ENCODE measurements around the gene EMILIN2.
"Not testable (repeated sequence)": the region's sequence is repeated elsewhere in the genome, so short reads cannot be mapped to it uniquely, and the experiment has no call there.

EMILIN2 gene

DNA sequence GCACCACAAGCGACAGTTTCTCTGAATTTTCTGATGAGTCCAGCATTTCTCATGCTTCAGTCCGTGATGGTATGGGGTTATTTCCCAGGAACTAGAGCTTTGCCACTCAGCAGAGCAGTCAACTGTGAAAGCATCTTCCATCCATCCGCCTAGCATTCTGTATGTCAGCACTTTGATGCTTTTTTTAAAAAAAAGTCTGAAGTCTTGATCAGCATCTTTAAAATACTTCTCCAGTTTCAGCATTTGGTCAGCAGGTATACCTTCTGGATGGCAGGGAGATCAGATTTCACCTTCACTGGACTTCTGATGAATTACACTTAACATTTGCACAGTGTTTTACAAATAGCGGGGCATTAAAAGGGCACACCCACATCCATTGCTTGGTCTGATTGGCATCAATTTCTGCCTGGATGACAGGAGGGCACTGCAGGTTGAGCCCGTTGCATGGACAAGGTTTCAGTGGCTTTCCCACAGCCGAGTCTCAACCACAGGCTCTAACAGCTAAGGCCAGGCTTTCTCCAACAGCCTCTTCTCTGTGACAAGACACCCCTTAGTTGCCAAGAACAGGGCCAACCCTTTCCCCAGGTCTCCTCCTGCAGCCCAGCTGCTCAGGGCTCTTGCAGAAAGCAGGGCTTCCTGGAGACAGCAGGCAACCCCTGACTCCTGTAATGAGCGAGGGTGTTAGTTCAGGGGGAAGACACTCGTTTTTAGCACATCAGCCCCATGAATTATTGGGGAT, 54.0 kb downstream of the EMILIN2 start:
- DNase-seq (ENCODE audit: low spot score): no peak

DNA sequence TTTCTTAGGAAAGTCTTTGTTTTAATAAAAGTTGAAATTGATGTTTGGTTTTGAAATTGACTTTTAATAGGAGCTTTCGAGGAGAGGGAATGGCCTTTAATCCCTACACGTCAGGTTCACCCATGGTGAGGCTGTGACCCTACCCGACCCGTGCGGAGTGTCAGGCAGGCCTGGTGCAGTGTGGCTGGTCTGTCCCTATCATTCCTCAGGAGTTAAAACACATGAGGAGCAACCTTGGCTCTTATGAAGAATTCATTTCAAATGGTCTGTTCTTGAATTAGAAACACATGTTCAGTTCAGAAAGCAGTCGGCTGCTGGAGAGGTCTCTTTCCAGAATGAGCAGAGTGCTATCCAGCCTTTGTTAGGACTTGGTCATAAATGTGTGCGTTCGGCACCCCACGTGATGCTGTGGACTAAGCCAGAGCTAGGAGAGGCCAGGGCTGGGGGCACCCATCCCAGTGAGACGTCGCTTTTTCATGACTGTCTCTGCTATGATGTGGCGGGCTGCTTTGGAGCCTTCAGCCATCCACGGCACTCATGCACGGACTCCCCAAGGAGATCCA, 54.7 kb downstream of the EMILIN2 start:
- DNase-seq (ENCODE audit: low spot score): peak; percentile 36

DNA sequence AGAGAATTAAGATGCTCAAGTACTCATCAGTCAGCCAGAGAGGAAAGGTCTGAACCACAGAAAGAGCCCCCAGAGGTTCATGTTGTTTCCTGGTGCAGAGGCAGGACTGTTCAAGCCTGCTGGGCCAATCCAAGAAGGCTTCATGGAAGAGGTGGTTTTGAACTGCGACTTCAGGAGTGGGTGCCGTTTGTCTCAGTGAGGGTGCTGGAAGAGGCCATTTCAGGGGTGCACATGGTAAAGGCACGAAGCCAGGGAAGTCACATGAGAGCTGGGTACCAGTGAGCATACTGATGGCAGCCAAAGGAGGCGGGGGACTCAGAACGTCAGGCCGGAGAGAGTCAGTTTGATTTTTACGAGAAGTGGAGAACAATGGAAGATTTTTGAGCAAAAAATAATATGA, 55.5 kb downstream of the EMILIN2 start:
- no peak for DNase-seq (ENCODE audit: low spot score)

DNA sequence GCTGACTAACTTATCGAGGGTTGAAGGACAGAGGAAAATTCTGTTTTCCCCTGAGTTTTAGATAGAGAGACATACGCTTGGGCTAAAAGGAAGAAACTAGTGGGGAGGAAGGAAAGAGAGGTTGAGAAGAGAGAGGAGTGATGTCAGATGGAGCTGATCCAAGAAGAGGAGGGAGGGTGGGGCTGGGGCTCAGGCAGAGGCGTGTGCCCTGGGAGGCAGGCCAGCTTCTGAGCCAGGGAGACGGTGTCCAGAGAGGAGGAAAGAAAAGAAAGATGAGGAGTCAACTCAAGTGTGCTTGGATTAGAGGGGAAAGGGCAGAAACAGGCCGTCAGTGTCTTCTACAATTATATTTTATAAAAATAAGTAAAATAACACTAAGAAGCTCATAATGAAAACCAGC, 56.2 kb downstream of the EMILIN2 start:
- DNase-seq (ENCODE audit: low spot score): peak; percentile 82

DNA sequence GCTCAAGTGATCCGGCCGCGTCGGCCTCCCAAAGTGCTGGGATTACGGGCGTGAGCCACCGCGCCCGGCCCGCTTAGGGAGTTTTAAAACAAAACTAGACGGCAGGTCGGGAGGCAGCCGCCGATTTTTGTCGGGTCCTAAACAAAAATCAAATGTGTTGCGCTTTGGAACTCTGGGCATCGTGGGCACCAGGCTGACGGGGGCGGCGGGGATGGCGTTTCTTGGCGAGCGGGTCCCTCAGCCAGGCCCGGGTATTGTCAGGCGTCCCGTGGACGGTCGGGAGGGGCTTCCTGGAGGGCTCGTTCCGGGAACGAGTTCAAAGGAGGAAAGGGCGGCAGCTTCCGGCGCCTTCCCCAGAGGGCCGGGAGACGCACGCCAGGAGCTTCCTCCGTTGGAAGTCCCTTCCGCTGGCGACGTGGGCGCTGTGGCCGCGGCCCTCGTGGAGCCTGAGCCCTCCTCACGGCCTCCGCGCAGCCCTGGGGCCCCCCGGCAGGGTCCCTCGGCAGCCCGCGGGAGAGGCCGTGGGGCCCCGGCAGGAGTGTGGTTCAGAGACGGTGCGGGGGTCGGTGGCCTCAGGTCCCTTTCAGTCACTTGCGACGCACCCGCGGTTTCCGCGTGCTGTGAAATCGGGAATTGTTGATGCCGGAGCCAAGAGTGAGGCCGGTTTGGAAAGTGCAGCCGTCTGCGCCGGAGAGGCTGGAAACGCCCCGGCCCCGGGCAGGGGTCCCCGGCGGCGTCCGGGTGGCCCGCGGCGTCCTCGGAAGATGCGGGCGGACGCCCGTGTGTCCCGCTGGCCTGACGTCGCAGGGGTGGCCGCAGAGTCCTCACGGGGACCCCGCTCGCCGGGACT, 59.3 kb downstream of the EMILIN2 start:
- peak; percentile 30 for DNase-seq (ENCODE audit: low spot score)

DNA sequence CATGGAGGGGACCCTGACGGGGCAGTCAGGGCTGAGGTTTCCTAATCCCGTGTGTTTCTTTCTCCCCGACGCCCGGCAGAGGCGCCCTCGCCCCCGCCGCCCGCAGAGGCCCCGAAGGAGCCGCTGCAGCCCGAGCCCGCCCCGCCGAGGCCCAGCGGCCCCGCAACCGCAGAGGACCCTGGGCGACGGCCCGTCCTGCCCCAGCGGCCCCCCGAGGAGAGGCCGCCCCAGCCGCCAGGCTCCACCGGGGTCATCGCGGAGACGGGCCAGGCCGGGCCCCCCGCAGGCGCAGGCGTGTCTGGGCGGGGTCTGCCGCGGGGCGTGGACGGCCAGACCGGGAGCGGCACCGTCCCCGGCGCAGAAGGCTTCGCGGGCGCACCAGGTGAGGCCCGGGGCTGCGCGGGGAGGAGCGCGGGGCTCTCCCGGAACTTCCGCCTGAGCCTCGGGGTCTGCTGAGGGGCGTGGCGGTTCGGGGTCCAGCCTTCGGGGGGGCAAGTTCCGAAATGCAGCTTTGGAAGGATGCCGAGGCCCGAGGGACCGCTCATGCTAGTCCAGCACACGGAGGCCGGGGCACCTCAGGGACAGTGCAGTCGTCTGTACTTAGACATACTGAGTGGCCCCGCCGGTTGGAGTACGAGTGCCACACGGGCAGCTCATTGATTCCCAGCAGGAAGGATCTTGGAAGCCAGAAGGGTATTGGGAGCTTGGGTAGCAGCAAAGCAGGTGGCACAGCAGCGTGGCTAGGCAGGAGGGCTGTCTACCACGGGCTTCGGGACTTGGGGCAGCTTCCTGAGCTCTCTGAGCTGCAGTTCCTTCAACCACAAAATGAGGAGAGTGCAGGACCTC, 60.1 kb downstream of the EMILIN2 start:
- DNase-seq (ENCODE audit: low spot score): peak; percentile 68

DNA sequence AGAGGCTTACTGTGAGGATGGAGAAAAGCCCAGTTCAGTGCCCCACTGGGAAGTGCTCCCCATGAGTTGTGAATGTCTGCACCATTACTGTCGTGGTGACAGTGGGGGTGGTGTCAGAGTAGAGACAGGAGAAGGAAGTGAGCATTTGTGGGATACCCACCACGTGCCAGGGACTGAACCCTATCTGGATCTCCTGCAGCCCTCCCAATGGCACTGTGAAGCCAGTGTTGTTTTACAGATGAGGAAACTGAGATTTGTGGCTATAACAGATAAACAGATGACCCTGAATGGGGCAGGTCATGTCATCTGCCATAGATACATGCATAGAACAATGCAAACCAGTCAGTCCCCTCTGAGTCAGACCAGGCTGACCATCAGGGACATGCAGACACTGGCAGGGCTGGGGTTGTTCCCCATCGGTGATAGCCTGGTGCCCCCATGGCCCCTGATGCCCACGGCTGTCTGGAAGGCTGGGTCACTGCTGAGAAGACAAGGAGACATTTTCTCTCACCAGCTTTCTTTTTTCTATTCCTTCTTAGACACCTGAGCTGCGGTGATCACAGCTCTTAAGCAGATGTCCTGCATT, 60.8 kb downstream of the EMILIN2 start:
- DNase-seq (ENCODE audit: low spot score): no peak

DNA sequence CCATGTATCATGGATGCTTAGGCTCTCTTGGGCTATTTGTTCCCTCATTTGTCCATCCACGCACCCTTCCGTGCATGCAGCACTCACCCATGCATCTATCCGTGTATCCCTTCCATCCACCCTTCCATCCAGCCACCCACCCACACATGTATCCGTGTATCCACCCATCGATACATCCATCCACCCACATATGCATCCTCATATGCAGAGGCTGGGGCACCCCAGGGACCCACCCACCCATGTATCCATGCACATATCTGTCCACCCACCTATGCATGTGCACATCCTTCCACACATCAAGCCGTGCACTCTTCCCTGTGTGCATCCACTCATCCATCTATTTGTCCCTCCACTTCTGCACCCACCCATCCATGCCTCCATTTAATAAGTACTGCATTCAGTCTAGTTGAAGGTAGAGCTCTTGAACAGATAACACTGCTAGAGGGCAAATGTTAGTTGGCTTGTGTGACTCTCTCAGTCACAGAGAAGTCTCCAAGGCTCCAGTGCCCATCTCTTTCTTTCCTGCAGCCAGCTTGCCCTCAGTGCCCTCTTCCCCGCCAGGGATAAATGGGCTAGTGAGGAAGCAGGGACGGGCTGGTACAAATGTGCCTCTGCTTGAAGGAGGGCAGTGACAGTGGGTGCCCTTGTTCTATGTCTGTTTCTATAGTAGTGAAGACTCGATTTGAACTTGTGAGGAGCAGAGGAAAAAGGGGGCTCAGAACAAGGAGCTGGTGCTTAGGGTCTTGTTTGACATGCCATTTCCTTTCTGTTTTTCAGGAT, 61.5 kb downstream of the EMILIN2 start:
- no peak for DNase-seq (ENCODE audit: low spot score)

DNA sequence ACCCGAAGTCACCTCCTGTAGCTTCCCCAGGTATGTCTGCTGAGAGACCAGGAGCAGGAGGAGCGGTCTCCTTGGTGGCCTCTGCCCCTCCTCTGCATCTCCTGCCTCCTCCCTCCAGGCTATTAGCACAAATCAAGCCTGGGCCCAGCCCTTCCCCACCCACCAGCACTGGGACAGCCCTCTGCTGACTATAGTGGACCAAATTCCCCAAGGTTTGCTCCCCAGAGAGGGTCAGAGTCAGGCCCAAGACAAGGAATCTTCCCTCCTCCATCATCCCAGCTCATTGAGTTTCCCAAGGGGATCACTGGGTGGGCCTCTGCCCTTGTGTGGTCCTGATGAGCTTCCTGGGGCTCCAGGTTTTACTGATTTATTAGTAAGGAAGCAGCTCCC, 62.1 kb downstream of the EMILIN2 start:
- DNase-seq (ENCODE audit: low spot score): no peak

DNA sequence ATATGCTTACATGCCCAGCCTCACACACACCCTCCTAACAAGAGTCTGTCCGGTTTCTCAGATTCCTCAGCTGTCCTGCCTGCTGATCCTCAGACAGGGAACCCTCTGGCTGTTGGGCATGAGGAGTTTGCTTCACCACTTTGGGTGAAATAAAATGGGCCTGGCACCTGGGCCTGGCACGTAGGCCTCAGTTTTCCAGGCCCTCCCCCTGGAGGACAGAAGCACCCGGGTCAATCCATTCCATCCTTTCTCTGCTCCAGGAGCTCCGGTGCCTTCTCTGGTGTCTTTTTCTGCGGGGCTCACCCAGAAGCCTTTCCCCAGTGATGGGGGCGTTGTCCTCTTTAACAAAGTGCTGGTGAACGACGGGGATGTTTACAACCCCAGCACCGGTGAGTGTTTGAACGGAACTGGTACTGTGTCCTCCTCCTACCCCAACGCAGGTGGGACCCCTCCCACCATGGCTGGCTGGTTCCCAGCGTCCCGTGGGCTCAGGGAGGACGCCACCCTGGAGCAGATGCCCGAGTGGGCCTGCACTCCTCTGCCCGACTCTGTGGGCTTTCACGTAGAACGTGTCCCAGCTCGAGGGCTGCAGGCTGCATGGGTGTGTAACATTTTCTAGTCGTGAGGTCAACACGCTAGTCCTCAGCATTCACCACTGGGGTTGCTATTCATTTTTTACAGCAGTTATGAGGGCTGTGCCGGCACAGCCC, 62.8 kb downstream of the EMILIN2 start:
- DNase-seq (ENCODE audit: low spot score): no peak

DNA sequence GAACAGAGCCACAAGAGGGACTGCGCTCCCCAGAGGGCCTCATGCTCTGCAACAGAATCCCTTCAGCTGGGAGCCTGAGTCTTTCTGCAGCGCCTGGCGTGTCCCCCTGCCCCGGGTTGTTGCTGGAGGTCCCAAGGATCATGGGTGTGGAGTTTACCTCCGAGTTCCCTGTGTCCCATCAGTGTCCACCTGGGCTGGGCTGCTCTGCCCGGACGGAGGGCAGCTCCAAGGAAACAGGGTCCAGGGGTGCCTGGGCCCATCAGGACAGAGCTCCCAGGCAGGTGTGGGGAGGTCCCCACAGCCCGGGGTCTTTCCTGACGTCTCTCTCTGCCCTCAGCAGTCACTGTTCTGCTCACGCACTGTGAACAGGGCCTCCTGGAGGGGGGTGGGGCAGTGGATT, 63.5 kb downstream of the EMILIN2 start:
- no peak for DNase-seq (ENCODE audit: low spot score)

DNA sequence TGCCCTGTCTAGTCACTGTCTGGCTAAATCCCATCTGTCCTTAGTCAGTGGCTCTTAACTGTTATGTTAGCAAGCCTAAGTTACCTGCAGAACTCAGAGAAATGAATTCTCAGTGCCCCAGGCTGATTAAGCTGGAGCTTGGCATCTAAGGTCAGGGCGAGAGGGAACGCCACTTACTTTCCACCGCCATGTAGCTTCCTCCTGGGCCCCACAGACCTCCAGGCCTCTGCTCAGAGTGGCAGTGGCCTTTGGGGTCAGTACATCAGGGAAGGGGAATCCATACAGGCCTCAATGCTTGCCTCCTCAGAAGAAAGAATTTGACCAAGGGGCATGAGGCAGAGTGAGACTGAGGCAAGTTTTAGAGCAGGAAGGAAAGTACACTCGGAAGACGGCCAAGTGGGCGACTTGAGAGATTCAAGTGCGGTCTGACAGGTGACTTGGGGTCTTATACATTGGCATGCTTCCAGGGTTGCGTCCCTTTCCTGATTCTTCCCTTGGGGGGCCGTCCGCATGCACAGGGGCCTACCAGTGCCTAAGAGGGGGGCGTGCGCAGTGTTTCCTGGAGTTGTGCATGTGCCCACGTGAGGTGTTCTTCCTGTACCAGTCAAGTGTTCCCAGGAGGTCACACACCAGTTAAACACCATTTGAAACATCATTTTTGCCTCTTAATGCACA, 64.1 kb downstream of the EMILIN2 start:
- DNase-seq (ENCODE audit: low spot score): no peak

DNA sequence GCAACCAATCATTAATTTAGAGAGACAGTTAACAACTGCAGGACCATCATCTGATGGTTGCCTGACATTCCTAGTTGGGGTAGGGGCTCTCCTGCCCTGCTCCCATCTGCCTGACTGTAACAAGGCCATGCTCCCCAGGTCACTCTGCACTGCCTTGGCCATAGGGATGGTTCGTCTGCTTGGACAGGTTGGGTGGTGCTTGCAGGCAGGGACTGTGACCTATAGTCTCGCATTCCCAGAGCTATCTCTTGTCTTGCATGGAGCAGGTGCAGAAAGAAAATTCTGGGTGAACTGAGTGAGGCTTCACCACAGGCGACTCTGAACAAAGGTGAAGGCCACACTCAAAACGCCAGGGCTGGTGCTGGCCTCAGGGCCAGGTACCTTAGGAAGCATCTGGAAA, 64.7 kb downstream of the EMILIN2 start:
- DNase-seq (ENCODE audit: low spot score): no peak

DNA sequence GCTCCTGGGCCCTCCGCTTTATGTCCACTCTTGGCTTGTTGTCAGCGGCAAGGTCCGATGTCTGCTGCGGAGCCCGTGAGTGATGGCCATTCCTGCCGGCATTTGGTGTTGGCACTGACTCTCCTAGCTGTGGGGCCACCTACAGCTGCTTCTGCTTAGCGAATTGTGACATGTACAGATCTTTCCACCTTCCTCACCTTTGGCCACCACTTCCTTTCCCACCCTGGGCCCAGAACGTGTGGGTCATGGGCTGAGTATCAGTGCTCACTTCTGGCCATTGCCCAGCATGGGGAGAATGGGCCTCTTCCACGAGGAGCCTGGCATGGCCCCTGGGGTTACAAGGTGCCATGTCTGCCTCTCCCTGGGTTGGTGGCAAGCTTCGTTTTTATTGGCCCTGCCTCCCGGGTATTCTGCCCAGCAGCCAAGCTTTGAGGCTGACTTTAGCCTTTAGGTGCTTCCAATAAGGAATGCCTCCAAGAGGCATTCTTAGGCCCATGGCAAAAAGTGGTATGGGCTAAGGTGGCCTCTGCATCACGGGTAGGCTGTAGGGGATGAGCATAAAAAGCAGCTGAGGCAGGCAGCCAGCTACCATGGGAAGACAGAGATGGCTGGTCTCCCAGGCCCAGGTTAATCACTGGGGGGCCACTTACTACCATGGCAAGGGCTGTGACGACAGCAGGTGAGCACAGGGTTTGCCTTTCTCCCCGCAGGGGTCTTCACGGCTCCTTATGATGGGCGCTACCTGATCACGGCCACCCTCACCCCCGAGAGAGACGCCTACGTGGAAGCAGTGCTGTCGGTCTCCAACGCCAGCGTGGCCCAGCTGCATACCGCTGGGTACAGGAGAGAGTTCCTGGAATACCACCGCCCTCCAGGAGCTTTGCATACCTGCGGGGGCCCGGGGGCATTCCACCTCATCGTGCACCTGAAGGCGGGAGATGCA, 65.8 kb downstream of the EMILIN2 start:
- no peak for DNase-seq (ENCODE audit: low spot score)

DNA sequence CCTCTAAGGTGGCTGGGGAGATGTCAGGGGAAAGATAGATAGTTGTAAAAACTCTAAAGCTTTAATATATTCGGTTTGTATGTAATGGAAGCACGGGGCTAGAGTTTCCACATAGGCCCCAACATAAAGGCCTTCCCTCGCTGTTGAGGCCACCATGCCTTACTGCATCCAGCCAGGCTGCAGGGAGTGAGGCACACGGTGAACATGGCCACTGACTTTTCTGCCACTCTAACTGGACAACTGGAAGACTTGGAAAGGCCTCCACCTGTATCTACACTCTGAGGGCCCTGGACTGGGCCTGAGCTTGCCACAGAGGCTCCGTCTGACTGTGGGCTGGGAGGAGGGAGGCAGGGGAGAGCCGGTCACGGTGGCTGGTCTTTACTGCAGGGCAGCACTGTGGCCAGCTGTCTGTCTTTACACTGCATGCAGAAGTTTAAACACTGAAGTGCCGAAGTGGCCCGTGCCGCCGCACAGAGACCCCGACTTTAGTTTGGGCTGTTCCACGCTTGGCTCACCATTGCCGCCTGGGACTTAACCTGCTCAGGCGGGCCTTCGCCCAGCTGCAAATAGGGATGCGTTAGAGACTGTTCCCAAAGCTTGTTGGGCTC, 66.7 kb downstream of the EMILIN2 start:
- DNase-seq (ENCODE audit: low spot score): no peak

DNA sequence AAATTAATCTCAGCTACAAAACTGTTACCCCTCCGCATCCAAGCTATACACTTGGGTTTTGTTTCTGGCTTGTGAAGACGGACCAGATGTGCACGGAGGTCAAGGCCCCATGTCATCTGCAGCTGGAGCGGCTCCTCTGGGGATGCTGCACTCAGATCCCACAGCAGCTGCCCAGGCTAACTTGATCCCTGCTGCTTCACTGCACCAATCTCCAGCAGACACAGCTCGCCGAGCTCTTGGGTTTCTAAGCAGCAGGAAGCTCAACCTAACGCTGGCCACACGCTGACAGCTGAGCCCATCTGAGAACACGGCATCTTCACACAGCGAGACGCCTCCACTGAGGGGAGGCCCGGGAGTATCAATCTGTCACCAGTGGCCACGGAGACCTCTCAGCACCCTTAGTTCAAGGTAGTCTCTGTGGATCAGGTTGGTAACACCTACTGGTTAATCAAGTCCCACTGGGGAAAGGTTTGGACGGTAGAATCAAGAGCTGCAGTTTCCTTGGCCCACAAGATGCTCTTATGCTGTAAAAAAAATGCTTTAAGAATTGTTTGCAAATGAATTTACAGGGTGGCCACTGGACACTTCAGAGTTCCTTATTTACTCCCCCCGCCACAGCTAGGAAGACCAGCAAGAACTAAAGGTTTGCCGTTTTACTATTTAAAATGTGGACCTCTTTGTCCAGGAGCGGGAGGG, 67.5 kb downstream of the EMILIN2 start:
- no peak for DNase-seq (ENCODE audit: low spot score)

DNA sequence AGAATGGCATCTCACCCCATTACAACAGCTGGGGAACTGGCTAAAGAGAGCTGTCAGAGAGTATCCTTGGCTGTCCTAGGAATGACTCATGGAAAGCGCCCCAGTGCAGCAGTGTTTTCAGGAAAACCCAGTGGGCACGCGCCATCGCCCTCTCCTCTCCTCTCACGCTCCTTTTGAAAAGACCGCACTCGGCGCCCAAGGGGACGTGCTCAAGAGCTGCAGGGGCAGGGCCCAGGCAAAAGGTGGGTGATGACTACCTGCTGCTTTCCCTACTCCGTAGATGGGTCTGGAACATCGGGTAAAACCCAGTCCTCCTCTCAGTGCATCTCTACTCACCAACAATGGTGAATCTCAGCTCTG, 68.1 kb downstream of the EMILIN2 start:
- no peak for DNase-seq (ENCODE audit: low spot score)

DNA sequence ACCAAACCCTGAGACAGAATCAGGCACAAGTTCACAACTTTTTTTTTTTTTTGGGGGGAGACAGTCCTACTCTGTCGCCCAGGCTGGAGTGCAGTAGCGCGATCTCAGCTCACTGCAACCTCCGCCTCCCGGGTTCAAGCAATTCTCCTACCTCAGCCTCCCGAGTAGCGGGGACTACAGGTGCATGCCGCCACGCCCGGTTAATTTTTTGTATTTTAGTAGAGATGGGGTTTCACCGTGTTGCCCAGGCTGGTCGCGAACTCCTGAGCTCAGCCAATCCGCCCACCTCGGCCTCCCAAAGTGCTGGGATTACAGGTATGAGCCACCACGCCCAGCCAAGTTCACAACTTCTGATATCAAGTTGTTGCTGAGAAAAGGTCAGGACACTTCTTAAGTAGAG, 68.7 kb downstream of the EMILIN2 start:
- DNase-seq (ENCODE audit: low spot score): not testable (repeated sequence)
